ENCODE data around the gene POLR2J.

Gene POLR2J

DNA sequence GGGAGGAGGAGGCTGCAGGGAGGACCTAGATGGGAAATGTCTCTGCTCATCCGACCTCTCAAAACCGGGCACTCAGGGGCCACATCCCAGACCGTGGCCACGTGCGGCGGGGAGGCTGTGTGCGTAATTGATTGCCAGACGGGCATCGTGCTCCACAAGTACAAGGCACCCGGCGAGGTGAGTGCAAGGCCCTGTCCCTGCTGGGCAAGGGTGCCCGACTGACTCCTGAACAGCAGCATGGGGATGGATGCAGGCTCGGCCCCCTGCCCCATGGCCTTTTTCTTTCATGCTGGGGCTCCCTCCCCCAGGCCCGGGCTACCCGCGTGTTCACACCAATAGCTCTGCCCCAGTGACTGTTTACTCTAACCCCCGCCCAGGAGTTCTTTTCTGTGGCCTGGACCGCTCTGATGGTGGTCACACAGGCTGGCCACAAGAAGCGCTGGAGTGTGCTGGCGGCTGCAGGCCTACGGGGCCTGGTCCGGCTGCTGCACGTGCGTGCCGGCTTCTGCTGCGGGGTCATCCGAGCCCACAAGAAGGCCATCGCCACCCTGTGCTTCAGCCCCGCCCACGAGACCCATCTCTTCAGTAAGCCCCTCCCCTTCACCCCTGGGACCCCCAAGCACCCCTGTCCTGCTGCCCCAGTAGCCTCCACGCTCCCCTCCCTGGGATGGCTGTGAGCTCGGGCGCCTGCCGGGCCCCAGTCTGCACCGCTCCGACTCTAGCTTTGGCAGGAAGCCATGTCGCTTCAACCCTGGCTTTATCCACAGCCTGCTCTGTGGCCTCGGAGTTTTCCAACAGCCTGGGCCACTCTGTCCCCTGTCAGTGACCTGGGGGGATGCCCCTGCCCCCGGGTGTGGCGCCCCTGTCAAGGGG, 10.0 kb downstream of the POLR2J start:
- ChIA-PET POLR2A (ENCODE audit: low non-redundant PET) (no interaction called here), CTCF (no interaction called here)
- TF ChIP-seq, protein P1, sequence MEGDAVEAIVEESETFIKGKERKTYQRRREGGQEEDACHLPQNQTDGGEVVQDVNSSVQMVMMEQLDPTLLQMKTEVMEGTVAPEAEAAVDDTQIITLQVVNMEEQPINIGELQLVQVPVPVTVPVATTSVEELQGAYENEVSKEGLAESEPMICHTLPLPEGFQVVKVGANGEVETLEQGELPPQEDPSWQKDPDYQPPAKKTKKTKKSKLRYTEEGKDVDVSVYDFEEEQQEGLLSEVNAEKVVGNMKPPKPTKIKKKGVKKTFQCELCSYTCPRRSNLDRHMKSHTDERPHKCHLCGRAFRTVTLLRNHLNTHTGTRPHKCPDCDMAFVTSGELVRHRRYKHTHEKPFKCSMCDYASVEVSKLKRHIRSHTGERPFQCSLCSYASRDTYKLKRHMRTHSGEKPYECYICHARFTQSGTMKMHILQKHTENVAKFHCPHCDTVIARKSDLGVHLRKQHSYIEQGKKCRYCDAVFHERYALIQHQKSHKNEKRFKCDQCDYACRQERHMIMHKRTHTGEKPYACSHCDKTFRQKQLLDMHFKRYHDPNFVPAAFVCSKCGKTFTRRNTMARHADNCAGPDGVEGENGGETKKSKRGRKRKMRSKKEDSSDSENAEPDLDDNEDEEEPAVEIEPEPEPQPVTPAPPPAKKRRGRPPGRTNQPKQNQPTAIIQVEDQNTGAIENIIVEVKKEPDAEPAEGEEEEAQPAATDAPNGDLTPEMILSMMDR (conservative IDR thresholded peaks at IDR 0.05; ENCODE audit: low read depth), result no peak
- peak overlapping the region; percentile 74; the same call in 1 of the 2 replicates for H3K27ac ChIP-seq
- DNase-seq (ENCODE audit: low spot score), result no peak

DNA sequence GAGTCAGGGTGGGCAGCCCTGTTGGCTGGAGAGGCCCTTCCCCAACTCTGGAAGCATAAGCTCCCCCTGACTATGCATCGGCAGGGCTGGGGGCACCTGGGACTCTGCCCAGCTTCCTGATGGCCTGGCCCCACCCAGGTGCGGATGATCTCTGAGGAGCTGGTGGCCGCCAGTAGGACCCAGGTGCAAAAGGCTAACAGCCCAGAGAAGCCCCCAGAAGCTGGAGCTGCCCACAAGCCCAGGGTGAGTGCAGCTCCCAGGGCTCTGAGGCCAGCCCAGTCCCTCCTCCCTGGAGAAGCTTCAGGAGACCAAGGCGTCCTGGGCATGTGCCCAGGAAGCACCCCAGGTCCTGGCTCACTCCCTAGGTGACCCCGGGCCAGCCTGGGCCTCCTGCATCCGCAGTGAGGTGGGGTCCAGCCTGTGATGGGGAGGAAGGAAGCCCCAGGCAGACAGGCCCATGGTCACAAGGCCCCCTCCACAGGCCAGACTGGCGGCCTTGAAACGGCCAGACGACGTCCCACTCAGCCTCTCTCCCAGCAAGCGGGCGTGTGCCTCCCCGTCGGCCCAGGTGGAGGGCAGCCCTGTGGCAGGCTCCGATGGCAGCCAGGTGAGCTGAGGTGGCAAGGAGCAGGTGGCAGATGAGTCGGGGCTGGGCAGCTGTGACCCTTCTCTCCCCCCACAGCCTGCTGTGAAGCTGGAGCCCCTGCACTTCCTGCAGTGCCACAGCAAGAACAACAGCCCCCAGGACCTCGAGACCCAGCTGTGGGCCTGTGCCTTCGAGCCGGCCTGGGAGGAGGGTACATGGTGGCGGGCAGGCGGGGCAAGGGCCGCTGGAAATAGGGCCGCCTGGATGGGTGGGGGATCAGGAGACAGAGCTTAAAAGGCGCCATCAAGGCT, 10.9 kb downstream of the POLR2J start:
- POLR2A ChIA-PET (ENCODE audit: low non-redundant PET), result interaction anchor here (0.7 kb wide), 1 partner anchor 18 kb away, joined by 6 read pairs; no protein-coding TSS in a partner anchor
- CTCF ChIA-PET, result interaction anchor here (0.6 to 0.7 kb wide), 3 partner anchors 37 to 66 kb away, joined by 3 to 7 read pairs (median 4); no protein-coding TSS in a partner anchor
- H3K27ac ChIP-seq, result peak overlapping the region; percentile 74; the same call in 1 of the 2 replicates
- TF ChIP-seq, protein P1 (conservative IDR thresholded peaks at IDR 0.05; ENCODE audit: low read depth), result no peak
- DNase-seq (ENCODE audit: low spot score), result no peak

DNA sequence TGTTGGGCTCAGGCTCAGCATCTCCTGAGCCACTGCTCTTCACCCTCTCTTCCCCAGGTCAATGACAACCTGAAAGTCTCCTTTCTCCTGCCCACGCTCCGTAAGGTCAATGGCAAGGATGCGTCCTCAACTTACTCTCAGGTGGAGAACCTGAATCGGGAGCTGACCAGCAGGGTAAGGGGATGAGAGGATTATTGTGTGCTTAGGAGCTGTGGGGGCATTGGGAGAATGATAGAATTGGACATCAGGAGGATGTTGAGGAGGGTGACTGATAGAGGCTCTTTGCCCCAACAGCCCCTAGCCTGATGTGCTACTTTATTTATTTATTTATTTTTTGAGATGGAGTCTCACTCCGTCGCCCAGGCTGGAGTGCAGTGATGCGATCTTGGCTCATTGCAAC, 12.6 kb downstream of the POLR2J start:
- CTCF ChIA-PET, result interaction anchor here (0.7 to 0.9 kb wide), 3 partner anchors 10 to 1627 kb away, joined by 5 to 9 read pairs (median 6); no protein-coding TSS in a partner anchor
- POLR2A ChIA-PET (ENCODE audit: low non-redundant PET), result interaction anchor here (0.7 kb wide), 1 partner anchor 173 kb away, joined by 5 read pairs; no protein-coding TSS in a partner anchor
- TF ChIP-seq, protein P1 (conservative IDR thresholded peaks at IDR 0.05; ENCODE audit: low read depth), result no peak

DNA sequence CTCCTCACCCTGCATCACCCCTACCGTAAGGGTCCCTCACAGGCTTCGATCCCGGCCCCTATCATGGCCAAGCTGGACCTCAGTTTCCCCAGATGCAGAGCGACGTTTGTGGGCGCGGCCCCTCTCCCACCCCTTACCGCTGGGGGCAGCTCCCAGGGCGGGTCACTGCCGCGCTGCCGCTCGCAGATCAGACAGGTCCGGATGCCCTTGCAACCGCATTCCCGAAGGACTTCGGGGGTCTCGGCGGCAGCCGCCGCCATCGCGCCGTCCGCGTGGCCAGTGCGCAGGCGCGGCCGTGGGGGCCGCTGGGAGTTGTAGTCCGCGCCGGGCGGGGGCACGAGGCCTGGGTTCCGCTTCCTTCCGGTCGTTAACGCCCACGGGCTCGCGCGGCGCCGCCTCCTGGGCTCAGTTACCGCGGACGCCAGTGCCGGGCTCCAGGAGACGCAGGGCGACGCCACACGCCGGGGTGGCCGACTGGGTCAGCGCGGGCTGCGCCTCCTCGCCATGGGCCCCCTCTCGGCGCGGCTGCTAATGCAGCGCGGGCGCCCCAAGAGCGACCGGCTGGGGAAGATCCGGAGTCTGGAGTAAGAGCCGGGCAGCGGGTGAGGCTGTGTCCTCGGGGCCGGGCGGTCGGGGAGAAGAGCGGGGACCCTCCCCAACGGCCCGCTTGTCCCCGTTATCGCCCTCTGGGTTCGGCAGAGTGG, 14.0 kb downstream of the POLR2J start, which contains the start of the genes ALKBH4 and LRWD1:
ALKBH4 (minus strand) TSS at position 287 of the 704 bp plus-strand sequence; CDS start at position 260, 27 bp downstream.
LRWD1 (plus strand) TSS at position 408 of the 704 bp plus-strand sequence; CDS start at position 505, 97 bp downstream.
- ChIA-PET CTCF (interaction anchor here (0.6 to 1.0 kb wide), 2 partner anchors 10 to 54 kb away, joined by 3 read pairs; no protein-coding TSS in a partner anchor), POLR2A (ENCODE audit: low non-redundant PET) (no interaction called here)
- DNase-seq (ENCODE audit: low spot score), result peak; percentile 98
- H3K27ac ChIP-seq, result peak within 1 kb of the TSS; percentile 74
- TF ChIP-seq, protein P1 (conservative IDR thresholded peaks at IDR 0.05; ENCODE audit: low read depth), result no peak; the same call in 1 of the 2 replicates

More for the DNA sequence above, 12.6 kb downstream of the POLR2J start:
- DNase-seq (ENCODE audit: low spot score), result no peak
- peak overlapping the region; percentile 74 for H3K27ac ChIP-seq

DNA sequence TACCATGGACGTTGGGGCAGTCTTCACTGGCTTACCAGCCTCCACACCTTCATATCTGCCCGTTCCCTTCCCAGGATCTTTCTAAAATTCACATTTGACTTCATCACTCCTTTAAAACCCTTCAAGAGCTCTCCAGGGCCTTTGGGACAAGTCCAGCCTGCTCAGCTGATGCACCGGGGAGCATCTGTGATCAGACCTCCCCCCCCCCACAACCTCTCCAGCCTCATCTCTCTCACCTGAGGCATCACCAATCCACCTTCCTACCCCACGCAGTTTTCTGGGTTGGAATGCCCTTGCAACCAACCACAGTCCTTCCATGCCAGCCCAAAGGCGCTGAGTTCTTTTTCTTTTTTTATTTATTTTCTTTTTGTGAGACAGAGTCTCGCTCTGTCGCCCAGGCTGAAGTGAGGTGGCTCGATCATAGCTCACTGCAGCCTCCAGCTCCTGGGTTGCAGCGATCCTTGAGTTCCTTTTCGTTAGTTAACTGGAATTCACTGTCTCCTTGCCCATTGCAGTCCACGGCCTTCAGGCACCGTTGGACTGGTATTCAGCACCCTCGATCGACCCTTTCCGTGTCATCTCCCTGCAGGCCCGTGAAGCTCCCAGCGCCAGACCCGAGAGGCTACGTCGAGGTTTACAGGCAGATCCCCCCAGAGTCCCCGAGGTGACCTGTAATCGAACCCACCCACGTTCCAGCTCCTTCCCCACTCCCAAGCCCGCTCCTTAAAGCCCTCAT, 14.7 kb downstream of the POLR2J start:
- CTCF ChIA-PET, result interaction anchor here (0.6 to 1.0 kb wide), 3 partner anchors 10 to 54 kb away, joined by 3 read pairs; no protein-coding TSS in a partner anchor
- TF ChIP-seq, protein P1 (conservative IDR thresholded peaks at IDR 0.05; ENCODE audit: low read depth), result no peak
- peak overlapping the region; percentile 74 for H3K27ac ChIP-seq
- POLR2A ChIA-PET (ENCODE audit: low non-redundant PET), result no interaction called here
- no peak for DNase-seq (ENCODE audit: low spot score)

All from RWPE1 (cell line).